ENCODE measurements around the gene CAPN12.

DNA sequence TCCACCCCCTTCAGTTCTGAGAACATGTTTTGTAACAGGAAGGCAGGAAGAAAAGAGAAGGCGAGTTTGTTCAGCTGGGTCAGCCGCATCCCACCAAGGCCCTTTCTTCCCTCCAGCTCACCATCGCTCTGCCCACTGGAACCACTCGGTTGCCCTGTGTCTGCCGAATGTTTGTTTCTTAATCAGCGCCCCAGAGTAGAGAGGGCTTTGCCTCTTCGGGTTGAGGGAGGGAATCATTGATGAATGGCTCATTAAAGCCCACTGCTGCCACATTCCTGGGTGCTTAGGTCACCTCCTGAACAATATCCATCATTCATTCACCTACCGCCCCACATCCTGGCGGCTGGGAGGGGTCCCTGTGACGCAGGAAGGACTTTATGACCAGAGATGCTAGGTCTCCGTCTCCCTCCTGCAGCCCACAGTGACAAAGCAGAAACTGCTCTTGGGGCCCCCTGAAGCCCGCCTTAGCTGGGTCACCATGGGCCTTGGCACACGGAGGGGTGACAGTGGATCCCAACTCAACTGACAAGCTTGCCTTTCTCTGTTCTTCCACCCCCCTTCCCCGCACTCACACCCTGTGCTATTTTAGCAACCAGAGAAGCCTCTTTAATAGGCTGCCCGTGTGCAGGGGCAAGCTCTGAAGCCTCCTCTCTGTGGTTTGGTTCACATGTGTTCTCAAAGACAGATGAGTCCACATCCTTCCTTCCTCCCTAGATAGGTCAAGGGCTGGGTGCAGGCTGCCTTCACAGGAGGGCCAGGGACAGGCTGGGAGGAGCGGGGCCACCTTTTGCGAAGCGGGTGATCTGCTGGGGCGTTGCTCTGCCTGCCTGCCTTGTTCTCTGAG, 50.7 kb downstream of the CAPN12 start:
- TF ChIP-seq EP300 (IDR thresholded peaks at IDR 0.05) (no peak), POLR2AphosphoS5 (IDR thresholded peaks at IDR 0.05) (peak in 1 of 2 donors; percentile 59), POLR2A (IDR thresholded peaks at IDR 0.05; ENCODE audit: low read depth) (no peak)

Measured in esophagus muscularis mucosa (tissue), 3 donors.